GM19452 (cell line): ENCODE data around the gene OVAAL.

Experiments used
- ATAC-seq: cut with Tn5 transposase; IDR thresholded peaks from one replicate; pipeline ENCODE4 v1.9.1; 2021; ENCODE audit not compliant: unreplicated experiment

OVAAL gene

DNA sequence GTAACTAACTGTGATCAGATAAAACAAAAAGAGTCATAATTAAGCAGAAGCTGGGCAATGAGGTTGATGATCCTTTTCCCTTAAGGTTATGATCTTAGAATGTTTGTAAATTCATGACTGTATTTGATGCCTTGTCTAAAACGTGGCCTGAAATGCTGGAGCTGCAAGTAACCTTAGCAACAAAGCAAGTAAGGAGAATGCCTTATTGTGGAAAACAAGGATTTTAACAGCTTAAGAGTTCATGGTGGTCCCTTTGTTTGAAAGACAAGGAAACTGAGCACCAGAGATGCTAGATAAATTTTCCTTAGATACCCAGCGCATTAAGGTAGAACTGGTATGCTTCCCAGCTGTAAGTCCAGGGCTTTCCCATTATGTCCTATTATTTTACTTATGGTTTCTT, 47.4 kb downstream of the OVAAL start:
- no peak for ATAC-seq

GRCh38 chr1:180609643-180610555, 51.1 kb downstream of the OVAAL start:
- ATAC-seq: no peak

- no peak for ATAC-seq
Observed at GRCh38 chr1:180610556-180611015, 51.8 kb downstream of the OVAAL start.

DNA sequence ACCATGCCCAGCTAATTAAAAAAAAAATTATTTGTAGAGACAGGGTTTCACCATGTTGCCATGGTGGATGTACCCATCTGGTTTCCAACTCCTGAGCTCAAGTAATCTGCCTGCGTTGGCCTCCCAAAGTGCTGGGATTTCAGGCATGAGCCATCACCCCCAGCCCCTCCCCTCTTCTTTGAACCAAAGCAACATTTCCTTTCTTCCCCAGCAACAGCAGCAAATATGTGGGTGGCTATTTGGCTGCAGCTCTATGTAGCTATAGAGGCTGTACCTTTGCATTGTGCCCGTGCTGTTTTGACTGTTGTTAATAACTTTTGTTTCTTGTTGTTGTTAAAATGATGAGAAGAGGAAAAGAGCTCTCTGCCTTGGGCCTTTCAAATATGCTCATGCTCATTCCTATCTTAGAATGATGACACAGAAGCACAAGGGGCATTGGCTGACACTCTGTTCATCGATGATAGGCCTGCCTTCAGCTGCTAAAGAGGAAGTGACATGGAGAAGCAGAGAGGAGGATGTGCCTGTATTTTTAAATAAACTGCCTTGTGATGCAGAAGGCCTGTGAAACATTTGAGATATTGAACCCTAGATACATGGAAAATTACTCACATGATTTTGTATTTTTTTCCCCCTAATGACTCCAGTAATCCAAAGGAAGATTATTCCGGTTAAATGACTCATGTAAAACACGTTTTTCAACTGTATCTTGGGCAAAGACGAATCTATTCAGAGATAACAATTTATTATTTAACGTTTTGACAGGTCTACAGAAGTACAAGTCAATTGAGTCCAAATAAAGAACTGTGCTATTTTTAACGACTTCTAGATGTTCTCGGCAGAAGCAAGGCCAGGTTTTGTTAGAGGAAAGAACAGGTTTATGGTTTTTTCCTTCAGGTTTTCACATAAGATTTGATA, 52.5 kb downstream of the OVAAL start:
- ATAC-seq: no peak

DNA sequence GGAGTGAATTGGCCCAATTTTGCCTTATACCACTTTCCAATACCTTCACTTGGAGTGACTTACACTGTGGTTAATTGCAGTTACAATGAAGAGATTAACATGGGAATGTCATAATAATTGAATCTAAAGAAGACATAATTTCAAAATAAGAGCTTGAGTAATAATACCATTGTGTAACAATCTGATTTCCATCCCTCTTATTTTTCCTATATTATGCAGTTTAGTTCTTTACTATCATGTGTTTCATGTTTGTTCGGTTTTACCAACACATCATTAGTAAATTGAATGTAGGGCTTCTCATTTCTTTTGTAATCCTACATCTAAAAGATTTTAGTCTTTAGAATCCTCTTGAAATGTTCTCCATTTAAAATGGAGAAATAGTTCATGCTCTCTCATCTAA, 53.9 kb downstream of the OVAAL start:
- ATAC-seq: no peak

GRCh38 chr1:180614730-180615129, 56.0 kb downstream of the OVAAL start:
- no peak for ATAC-seq

DNA sequence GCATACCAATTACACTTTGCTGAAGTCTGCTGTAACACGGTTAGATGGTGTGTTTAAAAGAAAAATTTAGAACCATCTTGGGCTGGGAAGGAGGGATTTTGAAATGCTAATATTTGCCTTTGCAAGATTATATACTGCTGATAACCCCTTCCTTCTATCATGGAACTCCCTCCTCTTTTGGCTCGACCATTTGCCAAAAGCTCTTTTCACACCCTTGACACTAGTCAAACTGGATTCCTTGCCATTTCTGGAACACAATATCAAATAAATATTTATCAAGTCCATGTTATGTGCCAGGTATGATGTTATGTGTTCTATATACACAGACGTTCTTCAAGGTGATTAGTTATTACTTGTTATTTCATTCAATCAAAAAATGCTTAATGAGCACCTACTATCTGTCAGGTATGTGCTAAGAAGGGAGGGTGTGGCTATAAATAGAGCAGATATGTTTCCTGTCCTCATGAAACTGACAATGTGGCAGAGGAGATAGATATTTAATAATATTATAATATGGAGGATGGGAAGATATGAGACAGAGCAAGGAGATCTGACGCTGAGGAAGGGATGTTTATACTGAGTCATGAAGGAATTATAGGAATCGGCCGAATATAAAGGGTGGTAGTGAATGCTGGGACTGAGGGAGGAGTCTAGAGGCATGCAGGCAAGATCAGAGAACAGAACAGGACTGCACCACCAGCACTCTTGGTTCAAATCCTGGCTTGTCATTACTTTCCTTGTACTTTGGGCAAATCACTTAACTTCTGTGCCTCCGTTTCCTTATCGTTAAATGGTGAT, 56.9 kb downstream of the OVAAL start:
- no peak for ATAC-seq
